ENCODE measurements around the gene POLL. TPM values are rescaled to one million over a fixed set of nuclear protein-coding genes. Genes with fewer than 3 reads are reported as not detected.

Gene POLL
- total RNA-seq, 2 donors from 2014 or later: 51.8 to 59.3 TPM

- H3K9me3 Mint-ChIP-seq: peaks cover 4% of the 10 kb centered on the region
- DNase-seq: no peak
- H3K4me1 Mint-ChIP-seq: peaks cover 15% of the 10 kb centered on the region
- Histone ChIP-seq H3K9me3 (ENCODE audit: control insufficient read depth, low read length) (no peaks in the 10 kb centered on the region), H3K27ac (ENCODE audit: low read depth, low read length) (no peak overlapping the region), H3K4me3 (ENCODE audit: low read length) (no peak overlapping the region), H3K36me3 (ENCODE audit: control insufficient read depth, insufficient read depth, low read length) (no peaks in the 10 kb centered on the region), H3K9ac (ENCODE audit: extremely low read depth, low read length, poor library complexity, severe bottlenecking) (no peak overlapping the region), H3K4me1 (ENCODE audit: control insufficient read depth, insufficient read depth, low read length) (peaks cover 6% of the 10 kb centered on the region), H3K27me3 (ENCODE audit: control insufficient read depth, insufficient read depth, low read length, poor library complexity, severe bottlenecking) (peaks cover 62% of the 10 kb centered on the region)
- peak overlapping the region; percentile 60 for H3K4me3 Mint-ChIP-seq
- peaks cover 3% of the 10 kb centered on the region for H3K36me3 Mint-ChIP-seq (ENCODE audit: low read depth)
- H3K27me3 Mint-ChIP-seq (ENCODE audit: insufficient read depth): peaks cover 65% of the 10 kb centered on the region
- H3K27ac Mint-ChIP-seq: no peak overlapping the region
- 94 to 95% methylated on average over 4 to 8 of the region's 8 CpGs for WGBS, 2 experiments (ENCODE audit: insufficient coverage in 1 of 2, insufficient read length in 1 of 2)
- TF ChIP-seq CTCF (conservative IDR thresholded peaks at IDR 0.05): no peak
These were observed 16.7 kb downstream of the POLL start for GRCh38 chr10:101571271-101571925.

- Histone ChIP-seq H3K4me1 (ENCODE audit: control insufficient read depth, insufficient read depth, low read length) (peaks cover 3% of the 10 kb centered on the region), H3K9ac (ENCODE audit: extremely low read depth, low read length, poor library complexity, severe bottlenecking) (no peak overlapping the region), H3K9me3 (ENCODE audit: control insufficient read depth, low read length) (no peaks in the 10 kb centered on the region), H3K4me3 (ENCODE audit: low read length) (peak overlapping the region; percentile 82), H3K27me3 (ENCODE audit: control insufficient read depth, insufficient read depth, low read length, poor library complexity, severe bottlenecking) (peaks cover 69% of the 10 kb centered on the region), H3K27ac (ENCODE audit: low read depth, low read length) (no peak overlapping the region), H3K36me3 (ENCODE audit: control insufficient read depth, insufficient read depth, low read length) (no peaks in the 10 kb centered on the region)
- TF ChIP-seq CTCF (conservative IDR thresholded peaks at IDR 0.05): peak; percentile 13
- Mint-ChIP-seq H3K4me1 (peaks cover 10% of the 10 kb centered on the region), H3K9me3 (peaks cover 4% of the 10 kb centered on the region), H3K27ac (no peak overlapping the region), H3K4me3 (peak overlapping the region; percentile 60), H3K36me3 (ENCODE audit: low read depth) (no peaks in the 10 kb centered on the region), H3K27me3 (ENCODE audit: insufficient read depth) (peaks cover 72% of the 10 kb centered on the region)
- DNase-seq: no peak
- 32 to 86% methylated on average over 4 to 37 of the region's 37 CpGs for WGBS, 2 experiments (ENCODE audit: insufficient coverage in 1 of 2, insufficient read length in 1 of 2)
These were observed 17.4 kb downstream of the POLL start for GRCh38 chr10:101570428-101571270.

GRCh38 chr10:101569622-101570427 is 18.2 kb downstream of the POLL start:
- peak overlapping the region; percentile 42 for H3K9ac ChIP-seq (ENCODE audit: extremely low read depth, low read length, poor library complexity, severe bottlenecking)
- TF ChIP-seq CTCF (conservative IDR thresholded peaks at IDR 0.05): peak; percentile 96
- Mint-ChIP-seq H3K4me3 (peak overlapping the region; percentile 60), H3K36me3 (ENCODE audit: low read depth) (no peaks in the 10 kb centered on the region), H3K27me3 (ENCODE audit: insufficient read depth) (peaks cover 81% of the 10 kb centered on the region), H3K9me3 (peaks cover 4% of the 10 kb centered on the region), H3K27ac (no peak overlapping the region), H3K4me1 (peaks cover 9% of the 10 kb centered on the region)
- DNase-seq: peak; percentile 92
- peaks cover 69% of the 10 kb centered on the region for H3K27me3 ChIP-seq (ENCODE audit: control insufficient read depth, insufficient read depth, low read length, poor library complexity, severe bottlenecking)
- no peaks in the 10 kb centered on the region for H3K36me3 ChIP-seq (ENCODE audit: control insufficient read depth, insufficient read depth, low read length)
- whole genome bisulfite sequencing, 2 experiments (ENCODE audit: insufficient coverage in 1 of 2, insufficient read length in 1 of 2): 0 to 5% methylated on average over 1 to 53 of the region's 56 CpGs
- peaks cover 3% of the 10 kb centered on the region for H3K4me1 ChIP-seq (ENCODE audit: control insufficient read depth, insufficient read depth, low read length)
- H3K4me3 ChIP-seq (ENCODE audit: low read length): peak overlapping the region; percentile 82
- no peaks in the 10 kb centered on the region for H3K9me3 ChIP-seq (ENCODE audit: control insufficient read depth, low read length)
- H3K27ac ChIP-seq (ENCODE audit: low read depth, low read length): no peak overlapping the region
